HEK293 (cell line): ENCODE results near the gene GOLGA8N.
A peak's percentile ranks its signal among the peaks of the same experiment; 100 is the strongest.
"Not testable (repeated sequence)": the region's sequence is repeated elsewhere in the genome, so short reads cannot be mapped to it uniquely, and the experiment has no call there.

ENCODE experiments used
- CTCF ChIA-PET: fragments of 350-600 bp; formaldehyde crosslinking; extraction: SDS; loops from one replicate; lab custom pipeline; 2021; ENCODE audit warnings: antibody characterized with exemption; lab: Yijun Ruan, JAX
- POLR2A ChIA-PET: fragments of 300-600 bp; formaldehyde crosslinking; extraction: SDS; loops from one replicate; lab custom pipeline; 2020; ENCODE audit warnings: antibody characterized with exemption, inconsistent platforms; lab: Yijun Ruan, JAX
- H3K27ac ChIP-seq: fragments of 200-500 bp; sonication (Bioruptor generic); 2 replicates; pipeline ENCODE4 v1.5.1; 2014; ENCODE audit warnings: low read depth, low read length, control low read depth, inconsistent platforms; ENCODE audit errors: extremely low read depth
- H3K36me3 ChIP-seq, 2 experiments: fragments of 200-500 bp in 1 of 2; sonication (Bioruptor generic) in 1 of 2; 1 replicate in 1 of 2; 2 replicates in 1 of 2; pipeline ENCODE4 v1.5.1; 2014 to 2017; ENCODE audit warnings: inconsistent platforms in 2 of 2, low read length in 2 of 2; ENCODE audit not compliant: control insufficient read depth in 2 of 2, insufficient read depth in 1 of 2
- H3K4me1 ChIP-seq: fragments of 200-500 bp; sonication (Bioruptor generic); 2 replicates; pipeline ENCODE4 v1.5.1; 2014; ENCODE audit warnings: mild to moderate bottlenecking, low read length, inconsistent platforms; ENCODE audit not compliant: control insufficient read depth, insufficient read depth
- H3K4me3 ChIP-seq: 2 replicates; pipeline ENCODE4 v1.5.1; 2011; ENCODE audit warnings: low read depth, mild to moderate bottlenecking, control low read depth, low read length, moderate library complexity
- H3K9me3 ChIP-seq: fragments of 200-500 bp; sonication (Bioruptor generic); 2 replicates; pipeline ENCODE4 v1.5.1; 2014; ENCODE audit warnings: low read depth, low read length, inconsistent platforms; ENCODE audit not compliant: control insufficient read depth, insufficient read depth

GOLGA8N gene

DNA sequence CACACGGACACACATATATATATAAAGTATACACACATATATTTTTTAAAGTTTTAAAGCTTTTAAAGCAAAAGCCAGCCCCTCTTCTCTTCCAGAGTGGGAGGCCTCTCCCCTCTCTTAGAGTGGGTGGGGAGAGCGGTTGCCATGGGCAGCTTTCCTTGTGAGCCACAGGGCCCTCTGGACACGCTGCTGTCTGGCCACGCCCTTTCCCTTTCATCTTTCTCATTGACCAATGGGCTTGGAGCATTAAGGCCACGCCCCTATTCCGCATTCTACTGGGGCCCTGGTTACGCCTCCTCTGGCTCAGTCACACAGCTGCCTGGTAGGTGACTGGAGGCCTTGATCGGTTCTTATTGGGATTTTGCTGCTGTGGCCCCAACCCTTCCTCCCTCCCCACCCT lies at the start of gene GOLGA8N:
GOLGA8N (plus strand) TSS at position 306 of the 400 bp plus-strand sequence.
- POLR2A ChIA-PET, H3K4me1 ChIP-seq, H3K9me3 ChIP-seq, CTCF ChIA-PET, H3K4me3 ChIP-seq, H3K27ac ChIP-seq, H3K36me3 ChIP-seq: not testable (repeated sequence)

DNA sequence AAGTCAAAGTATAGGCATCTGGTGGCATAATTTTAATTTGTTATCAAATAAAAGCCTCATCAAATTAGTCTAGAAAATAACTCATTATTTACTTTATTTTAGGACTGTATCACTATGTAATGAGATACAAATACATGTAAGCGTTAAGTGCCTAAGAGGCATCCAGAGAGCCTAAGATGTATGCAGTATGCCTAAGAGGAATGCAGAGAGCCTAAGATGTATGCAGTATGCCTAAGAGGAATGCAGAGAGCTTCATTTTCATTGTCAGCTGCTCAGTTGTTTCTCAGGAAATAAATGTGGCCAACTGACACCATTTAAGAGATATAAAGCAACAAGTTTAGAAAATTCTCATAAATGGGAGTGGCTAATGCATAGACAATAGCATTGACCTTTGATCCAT lies 49.8 kb upstream of the GOLGA8N start:
- H3K4me3 ChIP-seq, CTCF ChIA-PET, H3K9me3 ChIP-seq, POLR2A ChIA-PET, H3K36me3 ChIP-seq, H3K27ac ChIP-seq, H3K4me1 ChIP-seq: not testable (repeated sequence)

DNA sequence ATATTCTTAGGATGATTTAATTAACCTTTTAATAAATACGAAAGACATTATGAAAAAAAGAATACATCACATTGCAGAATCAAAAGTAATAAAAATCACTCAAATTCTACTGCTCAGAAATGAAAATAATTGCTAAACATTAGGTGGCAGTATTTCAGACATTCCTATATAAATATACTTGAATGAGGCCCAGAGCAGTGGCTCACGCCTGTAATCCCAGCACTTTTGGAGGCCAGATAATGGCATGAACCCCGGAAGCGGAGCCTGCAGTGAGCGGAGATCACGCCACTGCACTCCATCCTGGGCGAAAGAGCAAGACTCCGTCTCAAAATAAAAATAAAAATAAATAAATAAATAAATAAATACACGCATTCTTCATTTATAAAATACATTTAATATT lies 48.1 kb upstream of the GOLGA8N start:
- H3K4me3 ChIP-seq, H3K9me3 ChIP-seq, H3K27ac ChIP-seq, POLR2A ChIA-PET, H3K4me1 ChIP-seq, CTCF ChIA-PET, H3K36me3 ChIP-seq: not testable (repeated sequence)

DNA sequence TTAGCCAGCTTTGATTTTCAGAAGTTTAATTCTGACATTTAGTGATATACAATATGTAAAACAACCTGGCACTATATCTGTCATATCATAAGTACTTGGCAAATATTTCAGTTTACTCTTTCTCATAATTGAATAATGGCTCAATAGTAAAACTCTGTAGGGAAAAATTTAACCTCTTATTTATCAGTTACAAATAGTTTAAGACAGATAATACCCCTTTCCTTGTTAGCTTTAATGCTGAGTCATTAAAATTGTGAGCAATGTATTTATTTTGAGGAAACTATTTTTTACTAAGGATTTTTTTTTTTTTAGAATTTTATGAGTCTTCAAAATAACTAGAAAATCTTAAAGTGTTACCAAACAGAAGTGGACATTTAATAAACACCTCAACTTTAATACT lies 38.7 kb upstream of the GOLGA8N start:
- POLR2A ChIA-PET, H3K4me1 ChIP-seq, CTCF ChIA-PET: not testable (repeated sequence)

DNA sequence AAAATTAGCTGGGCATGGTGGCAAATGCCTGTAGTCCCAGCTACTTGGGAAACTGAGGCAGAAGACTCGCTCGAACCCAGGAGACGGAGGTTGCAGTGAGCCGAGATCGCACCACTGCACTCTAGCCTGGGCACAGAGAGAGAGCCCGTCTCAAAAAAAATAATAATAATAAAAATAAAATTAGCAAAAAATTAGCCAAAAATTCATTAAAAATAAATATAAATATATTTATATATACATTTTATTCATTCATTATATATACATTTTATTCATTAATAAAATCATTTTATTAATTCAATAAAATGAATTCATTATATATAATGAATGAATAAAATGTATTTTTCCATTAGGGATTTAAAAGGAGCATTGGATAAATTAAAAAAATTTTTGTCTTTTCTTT lies 31.1 kb upstream of the GOLGA8N start:
- H3K4me1 ChIP-seq, H3K4me3 ChIP-seq, H3K36me3 ChIP-seq, POLR2A ChIA-PET, H3K9me3 ChIP-seq, H3K27ac ChIP-seq, CTCF ChIA-PET: not testable (repeated sequence)

More for the DNA sequence above, 38.7 kb upstream of the GOLGA8N start:
- not testable (repeated sequence) for H3K9me3 ChIP-seq, H3K36me3 ChIP-seq, H3K4me3 ChIP-seq, H3K27ac ChIP-seq

DNA sequence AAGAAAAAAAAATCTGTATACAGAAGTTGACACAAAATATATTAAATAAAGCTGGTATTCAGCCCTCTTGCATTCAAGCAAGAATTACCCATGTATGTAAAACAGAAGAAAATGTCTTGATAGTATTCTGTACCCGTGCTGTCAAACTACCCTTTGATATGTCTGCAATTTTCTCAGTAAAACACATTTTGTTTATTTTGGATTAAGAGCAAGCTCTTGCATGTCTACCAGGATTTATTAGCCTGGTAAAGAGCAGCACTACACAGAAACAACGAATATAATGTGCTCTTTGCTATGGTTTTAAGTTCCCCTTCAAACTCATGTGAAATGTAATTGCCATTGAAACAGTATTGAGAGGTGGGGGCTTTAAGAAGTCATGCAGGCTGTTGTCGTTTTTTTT lies 24.3 kb upstream of the GOLGA8N start:
- H3K4me1 ChIP-seq, H3K36me3 ChIP-seq, H3K27ac ChIP-seq, H3K9me3 ChIP-seq, POLR2A ChIA-PET, CTCF ChIA-PET, H3K4me3 ChIP-seq: not testable (repeated sequence)

DNA sequence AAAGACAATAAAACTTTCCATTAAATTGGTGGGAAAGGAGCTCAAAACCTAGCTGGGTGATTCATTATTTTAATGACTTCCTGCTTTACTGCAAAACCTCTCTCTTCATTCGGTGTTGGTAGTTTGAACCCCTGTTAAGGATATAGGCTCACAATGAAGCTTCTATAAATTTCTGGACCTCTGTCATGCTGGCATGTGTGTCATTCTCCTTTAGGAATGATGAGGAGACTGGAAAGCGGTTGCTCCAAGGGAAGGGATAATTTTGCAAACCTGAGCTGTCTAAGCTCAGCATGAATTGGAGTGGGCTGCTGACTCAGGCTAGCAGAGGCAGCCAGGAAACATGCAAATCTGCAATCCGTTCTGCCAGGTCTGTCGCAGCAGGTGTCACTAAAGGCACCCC lies 14.8 kb upstream of the GOLGA8N start:
- H3K27ac ChIP-seq, POLR2A ChIA-PET, H3K36me3 ChIP-seq, CTCF ChIA-PET, H3K4me3 ChIP-seq, H3K9me3 ChIP-seq, H3K4me1 ChIP-seq: not testable (repeated sequence)

DNA sequence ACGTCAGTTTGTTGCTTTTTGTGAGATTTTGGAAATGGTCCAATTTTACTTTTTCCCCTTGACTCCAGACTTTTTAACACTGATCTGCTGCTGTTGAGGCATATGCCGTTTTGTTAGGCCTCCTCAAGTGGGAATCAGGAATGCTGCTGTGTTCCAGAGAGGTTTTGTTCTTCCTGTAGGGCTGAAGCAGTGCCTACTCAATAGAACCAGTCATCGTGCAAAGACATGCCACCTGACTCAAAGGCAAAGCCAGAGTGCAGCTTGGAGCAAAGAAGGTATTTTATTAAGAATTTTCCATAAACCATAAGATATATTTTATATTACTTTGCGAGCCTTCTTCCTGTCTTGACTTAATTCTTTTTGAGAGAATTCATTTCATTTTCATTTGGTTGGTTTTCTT lies 7.4 kb upstream of the GOLGA8N start:
- H3K9me3 ChIP-seq, H3K36me3 ChIP-seq, H3K4me3 ChIP-seq, H3K4me1 ChIP-seq, H3K27ac ChIP-seq, POLR2A ChIA-PET, CTCF ChIA-PET: not testable (repeated sequence)

DNA sequence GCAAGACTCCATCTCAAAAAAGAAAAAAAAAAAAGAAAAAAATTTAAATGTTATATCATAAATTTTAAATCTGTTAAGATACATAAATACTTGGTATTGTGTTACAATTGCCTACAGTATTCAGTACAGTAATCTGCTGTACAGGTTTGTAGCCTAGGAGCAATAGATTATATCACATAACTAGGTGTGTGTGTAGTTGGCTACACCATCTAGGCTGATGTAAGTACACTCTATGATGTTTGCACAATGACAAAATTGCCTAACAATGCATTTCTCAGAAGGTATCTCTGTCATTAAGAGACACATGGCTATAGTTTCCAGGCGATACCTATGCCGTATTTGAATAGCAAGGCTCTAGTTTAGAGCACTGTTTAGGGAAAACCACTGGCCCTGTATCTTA lies 16.3 kb downstream of the GOLGA8N start:
- H3K4me3 ChIP-seq, H3K4me1 ChIP-seq, H3K9me3 ChIP-seq, CTCF ChIA-PET, H3K36me3 ChIP-seq, H3K27ac ChIP-seq, POLR2A ChIA-PET: not testable (repeated sequence)

DNA sequence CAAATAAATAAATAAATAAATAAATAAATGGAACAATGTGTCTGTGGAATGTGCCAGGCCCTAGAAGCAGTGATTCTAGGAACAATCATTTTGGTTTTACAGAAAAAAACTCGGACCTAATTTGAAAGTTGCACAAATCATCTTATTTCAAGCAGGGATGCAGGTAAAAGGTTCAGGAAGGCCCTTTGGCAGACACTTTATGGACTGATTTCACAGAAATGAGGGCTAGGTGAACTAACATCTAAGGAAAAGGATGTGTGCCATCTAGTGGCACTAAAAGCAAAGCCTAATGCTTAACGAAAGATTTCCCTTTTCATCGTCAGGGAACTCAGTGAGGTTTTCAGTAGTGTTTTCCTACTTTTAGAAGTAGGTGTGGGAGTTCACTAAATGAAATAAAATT lies 17.5 kb downstream of the GOLGA8N start:
- POLR2A ChIA-PET, H3K27ac ChIP-seq, CTCF ChIA-PET, H3K4me1 ChIP-seq, H3K9me3 ChIP-seq, H3K4me3 ChIP-seq, H3K36me3 ChIP-seq: not testable (repeated sequence)

DNA sequence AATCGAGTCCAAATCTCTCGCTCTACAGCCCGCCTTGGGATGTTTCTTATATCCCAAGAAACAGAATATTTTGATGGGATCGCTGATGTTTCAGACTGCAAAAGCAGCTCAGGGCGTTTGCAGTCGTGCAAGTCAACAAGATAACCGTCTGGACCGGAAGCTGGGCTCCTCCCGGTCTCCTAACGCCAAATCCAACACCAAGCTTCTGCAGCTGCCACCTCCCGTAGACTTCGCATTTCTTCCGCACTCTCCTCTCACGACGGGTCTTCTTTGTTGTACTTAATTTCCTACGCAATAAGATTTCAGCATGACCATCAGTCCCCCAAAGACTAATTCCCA lies 21.4 kb downstream of the GOLGA8N start:
- H3K9me3 ChIP-seq, H3K4me1 ChIP-seq, H3K36me3 ChIP-seq, CTCF ChIA-PET: not testable (repeated sequence)
- Histone ChIP-seq H3K4me3 (peak overlapping the region; percentile 48), H3K27ac (peak overlapping the region; percentile 72)
- POLR2A ChIA-PET, result interaction anchor here (1.2 kb wide), 1 partner anchor 1989 kb away, joined by 14 read pairs; the partner anchor contains the start of gene ARHGAP11B
